GM19468 (cell line): ENCODE data around the gene SBF2.

Experiments
- ATAC-seq: cut with Tn5 transposase; IDR thresholded peaks from one replicate; pipeline ENCODE4 v1.9.1; 2021; ENCODE audit warnings: mild to moderate bottlenecking, moderate library complexity, moderate number of reproducible peaks; ENCODE audit not compliant: unreplicated experiment; ENCODE audit errors: extremely low read depth

Gene SBF2

GRCh38 chr11:9802291-9802861 lies 491.6 kb downstream of the SBF2 start:
- no peak for ATAC-seq

GRCh38 chr11:9799886-9800285 lies 494.1 kb downstream of the SBF2 start:
- no peak for ATAC-seq

GRCh38 chr11:9797300-9797699 lies 496.7 kb downstream of the SBF2 start:
- no peak for ATAC-seq

GRCh38 chr11:9796854-9797253 lies 497.2 kb downstream of the SBF2 start:
- no peak for ATAC-seq

GRCh38 chr11:9796266-9796665 lies 497.8 kb downstream of the SBF2 start:
- ATAC-seq = no peak

- no peak for ATAC-seq
Measured at GRCh38 chr11:9790703-9791102, 503.3 kb downstream of the SBF2 start.

GRCh38 chr11:9789910-9790309 lies 504.1 kb downstream of the SBF2 start:
- no peak for ATAC-seq

- ATAC-seq = no peak
Measured at GRCh38 chr11:9787981-9788521, 506.0 kb downstream of the SBF2 start.

- no peak for ATAC-seq
Measured at GRCh38 chr11:9787260-9787659, 506.8 kb downstream of the SBF2 start.

- ATAC-seq = no peak
Measured at GRCh38 chr11:9784602-9785315, 509.3 kb downstream of the SBF2 start.

- ATAC-seq = no peak
Measured at GRCh38 chr11:9783986-9784385, 510.0 kb downstream of the SBF2 start.

GRCh38 chr11:9780929-9781328 lies 513.1 kb downstream of the SBF2 start:
- ATAC-seq = no peak

GRCh38 chr11:9777525-9777924 lies 516.5 kb downstream of the SBF2 start:
- ATAC-seq = no peak

GRCh38 chr11:9777066-9777465 lies 517.0 kb downstream of the SBF2 start:
- no peak for ATAC-seq

- no peak for ATAC-seq
Measured at GRCh38 chr11:9776203-9776602, 517.8 kb downstream of the SBF2 start.

- ATAC-seq = no peak
Measured at GRCh38 chr11:9775398-9775779, 518.6 kb downstream of the SBF2 start.

- no peak for ATAC-seq
Measured at GRCh38 chr11:9774591-9775397, 519.2 kb downstream of the SBF2 start.

GRCh38 chr11:9774109-9774508 lies 519.9 kb downstream of the SBF2 start:
- no peak for ATAC-seq

GRCh38 chr11:9773524-9773923 lies 520.5 kb downstream of the SBF2 start:
- no peak for ATAC-seq

- ATAC-seq = no peak
Measured at GRCh38 chr11:9772218-9772617, 521.8 kb downstream of the SBF2 start.

GRCh38 chr11:9771071-9771511 lies 522.9 kb downstream of the SBF2 start:
- ATAC-seq = no peak
